Measurements from ENCODE around the gene ABCE1.

ABCE1 gene

DNA sequence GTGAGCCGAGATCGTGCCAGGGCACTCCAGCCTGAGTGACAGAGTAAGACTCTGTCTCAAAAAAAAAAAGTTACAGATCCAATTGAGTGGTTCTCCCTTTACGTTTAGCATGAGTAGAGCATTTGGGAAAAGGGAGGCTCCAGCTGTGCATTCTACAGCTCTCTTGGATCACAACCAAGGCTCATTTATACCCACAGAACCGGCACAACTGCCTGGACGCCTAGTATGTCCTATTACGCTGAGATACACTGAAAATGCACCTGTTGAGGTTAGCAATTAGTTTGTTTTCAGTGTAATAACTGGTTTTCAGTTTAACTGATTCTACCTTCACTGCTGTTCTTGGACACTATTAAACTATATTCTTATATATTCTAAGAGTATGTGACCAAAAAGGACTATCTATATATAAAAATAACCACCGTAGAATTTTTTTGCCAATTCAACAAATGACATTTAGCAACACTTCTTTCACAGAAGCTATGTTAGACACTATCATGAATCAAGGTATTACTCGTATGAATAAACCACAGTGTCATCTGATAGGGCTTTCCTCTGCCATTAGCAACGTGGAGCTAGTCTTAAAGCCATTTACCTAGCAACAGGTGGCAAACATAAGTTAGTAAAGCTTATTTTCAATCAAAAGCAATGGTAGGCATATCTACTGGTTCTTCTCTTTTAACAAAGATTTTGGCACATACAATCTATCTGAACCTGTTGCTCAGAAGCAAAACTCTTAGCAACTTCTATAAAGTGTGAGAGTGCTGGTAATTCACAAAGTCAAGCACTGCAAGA is 78.7 kb downstream of the ABCE1 start:
- in situ Hi-C loops (cut with HindIII; ENCODE audit: low sequenced_read_pairs) = loop anchor here (5.0 kb wide), 1 partner anchor 60 kb away; no protein-coding TSS in a partner anchor

DNA sequence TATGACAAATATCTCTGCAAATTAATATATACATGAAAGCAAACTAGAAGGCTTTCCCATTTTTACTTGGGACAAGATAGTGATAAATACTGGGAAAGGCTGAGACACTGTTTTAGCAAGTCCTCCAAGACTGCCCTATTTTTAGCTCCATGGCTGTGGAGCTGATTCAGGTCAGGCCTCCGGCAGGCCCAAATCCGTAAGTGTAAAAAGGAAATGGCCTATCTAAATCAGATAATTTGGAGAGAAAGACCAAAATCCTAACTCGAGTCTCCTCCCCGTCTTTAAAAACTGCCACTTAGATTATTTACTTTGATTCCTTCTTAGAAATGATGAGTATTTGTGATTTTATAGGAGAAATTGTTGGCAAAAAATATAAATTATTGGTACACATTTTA is 79.4 kb downstream of the ABCE1 start:
- in situ Hi-C loops (cut with HindIII; ENCODE audit: low sequenced_read_pairs) = loop anchor here (5.0 kb wide), 1 partner anchor 60 kb away; no protein-coding TSS in a partner anchor

DNA sequence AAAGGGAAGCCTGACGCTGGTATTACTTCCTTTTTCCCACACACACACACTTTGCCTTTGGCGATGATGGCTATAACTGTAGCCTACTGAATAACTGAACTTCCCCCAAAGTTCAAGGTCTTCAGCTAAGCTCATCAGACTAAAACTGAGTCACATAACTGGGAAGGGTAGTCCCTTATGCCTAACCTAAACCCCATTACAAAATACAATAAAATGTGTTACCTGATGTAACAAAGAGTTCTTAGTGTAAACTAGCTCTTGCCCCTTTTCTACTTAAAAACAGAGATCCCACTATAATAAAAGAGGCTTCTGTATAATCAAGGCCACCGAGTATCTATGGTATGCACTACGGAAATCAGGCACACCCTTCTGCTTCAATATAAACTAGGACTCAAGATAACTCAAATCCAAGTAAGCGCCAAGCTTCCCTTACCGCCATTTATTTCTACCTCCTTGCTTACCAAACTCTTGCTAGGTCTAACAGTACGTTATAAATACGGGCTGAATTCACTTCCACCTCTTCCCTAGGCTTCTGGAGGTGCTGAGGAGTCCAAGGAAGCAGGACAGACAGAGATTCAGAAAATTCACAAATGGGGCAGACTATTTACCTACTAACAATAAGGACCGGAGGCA is 79.9 kb downstream of the ABCE1 start:
- in situ Hi-C loops (cut with HindIII; ENCODE audit: low sequenced_read_pairs) = loop anchor here (5.0 kb wide), 1 partner anchor 61 kb away; no protein-coding TSS in a partner anchor

GRCh38 chr4:145178740-145179280 is 80.7 kb downstream of the ABCE1 start:
- in situ Hi-C loops (cut with HindIII; ENCODE audit: low sequenced_read_pairs) = loop anchor here (5.0 kb wide), 1 partner anchor 62 kb away; no protein-coding TSS in a partner anchor
